PC-9 (cell line): ENCODE data around the gene PAQR7. TPM values are rescaled to one million over a fixed set of nuclear protein-coding genes. Genes with fewer than 3 reads are reported as not detected.

Experiments
- BruUV-seq: library from RNA; stranded (reverse); fragments of 400-500 nt; replicated peaks from 2 replicates; lab custom pipeline; 2021; lab: Mats Ljungman, UMichigan
- CTCF ChIA-PET: fragments of 300-600 bp; sonication (Branson Sonifier 250); formaldehyde crosslinking; loops from one replicate; lab custom pipeline; 2022; ENCODE audit warnings: antibody characterized with exemption; lab: Charles Lee
- POLR2A ChIA-PET: fragments of 300-600 bp; sonication (Branson Sonifier 250); formaldehyde crosslinking; loops from one replicate; lab custom pipeline; 2022; ENCODE audit warnings: antibody characterized with exemption; ENCODE audit not compliant: unreplicated experiment; lab: Charles Lee
- DNase-seq, 2 experiments: peaks; one replicate each; pipeline versions ENCODE4 v3.0.0 to v3.0.0-alpha.2; 2015 to 2022; ENCODE audit warnings: mixed read lengths in 1 of 2
- H2AFZ ChIP-seq: fragments of 200-600 bp; sonication (generic); 2 replicates; pipeline ENCODE4 v1.8.1; 2017; ENCODE audit warnings: antibody characterized with exemption
- H3F3A ChIP-seq: fragments of 200-600 bp; sonication (generic); 2 replicates; pipeline ENCODE4 v1.8.1; 2017; ENCODE audit warnings: antibody characterized with exemption, mild to moderate bottlenecking, low read depth; ENCODE audit not compliant: insufficient read depth
- H3K27ac ChIP-seq: fragments of 200-600 bp; sonication (generic); 2 replicates; pipeline ENCODE4 v1.6.1; 2016; ENCODE audit warnings: mixed run types
- H3K27me3 ChIP-seq: fragments of 200-600 bp; sonication (generic); 2 replicates; pipeline ENCODE4 v1.6.1; 2016; ENCODE audit warnings: low read depth, mixed run types; ENCODE audit not compliant: insufficient read depth
- H3K36me3 ChIP-seq: fragments of 200-600 bp; sonication (generic); 2 replicates; pipeline ENCODE4 v1.6.1; 2016; ENCODE audit warnings: low read depth, mixed run types
- H3K4me1 ChIP-seq: fragments of 200-600 bp; sonication (generic); replicated peaks from 2 replicates; pipeline ENCODE4 v1.6.1; 2016; ENCODE audit warnings: mixed run types; ENCODE audit not compliant: insufficient read depth
- H3K4me2 ChIP-seq: fragments of 200-600 bp; sonication (generic); 2 replicates; pipeline ENCODE4 v1.6.1; 2017; ENCODE audit warnings: mixed run types
- H3K4me3 ChIP-seq: fragments of 200-600 bp; sonication (generic); 2 replicates; pipeline ENCODE4 v1.6.1; 2016; ENCODE audit warnings: mixed run types
- H3K79me2 ChIP-seq: fragments of 200-600 bp; sonication (generic); 2 replicates; pipeline ENCODE4 v1.6.1; 2017; ENCODE audit warnings: low read depth, mixed run types
- H3K9me2 ChIP-seq: fragments of 200-600 bp; sonication (generic); 2 replicates; pipeline ENCODE4 v1.8.1; 2017; ENCODE audit warnings: mild to moderate bottlenecking; ENCODE audit not compliant: insufficient read depth
- H3K9me3 ChIP-seq: fragments of 200-600 bp; sonication (generic); 2 replicates; pipeline ENCODE4 v1.8.1; 2016; ENCODE audit warnings: low read depth; ENCODE audit not compliant: insufficient read depth
- H4K20me1 ChIP-seq: fragments of 200-600 bp; sonication (generic); 2 replicates; pipeline ENCODE4 v1.8.1; 2017; ENCODE audit not compliant: insufficient read depth
- EZH2 ChIP-seq: fragments of 200-600 bp; sonication (generic); IDR thresholded peaks from 2 replicates; pipeline ENCODE4 v1.8.0; 2017; ENCODE audit warnings: antibody characterized with exemption, low read depth
- intact Hi-C: fragments of 100-400 bp; cut with micrococcal nuclease; formaldehyde crosslinking; loops from one replicate; pipeline ENCODE4 v1.10.0; 2022; ENCODE audit not compliant: unreplicated experiment
- total RNA-seq: library from RNA; stranded (reverse); gene quantifications from 2 replicates; pipeline ENCODE4 v1.2.3, GENCODE V29; 2021
- TF ChIP-seq, protein P1 (sequence below): fragments of 200-600 bp; sonication (generic); conservative IDR thresholded peaks from 2 replicates; pipeline ENCODE4 v1.6.1; 2017; ENCODE audit warnings: mixed run types, antibody characterized with exemption, mild to moderate bottlenecking, moderate library complexity

The PAQR7 gene
- total RNA-seq, 1 experiment from 2014 or later = 34.0 TPM

DNA sequence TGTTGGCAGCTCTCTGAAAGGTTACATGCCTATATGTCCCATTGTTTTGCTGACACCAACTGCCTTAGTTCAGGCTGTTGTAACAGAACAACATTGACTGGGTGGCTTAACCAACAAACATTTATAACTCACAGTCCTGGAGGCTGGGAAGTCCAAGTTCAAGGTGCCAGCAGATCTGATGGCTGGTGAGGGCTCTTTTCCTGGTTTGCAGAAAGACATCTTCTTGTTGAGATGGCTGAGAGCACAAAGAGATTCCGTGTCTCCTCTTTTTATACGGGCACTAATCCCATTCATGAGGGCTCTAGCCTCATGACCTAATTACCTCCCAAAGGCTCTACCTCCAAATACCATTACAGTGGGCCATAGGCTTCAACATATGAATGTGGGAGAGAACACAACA lies 41.0 kb upstream of the PAQR7 start:
- intact Hi-C loops = no loop called here
- Histone ChIP-seq H3K27ac (no peak overlapping the region), H3K36me3 (no peaks in the 10 kb centered on the region), H3K4me1 (no peaks in the 10 kb centered on the region; the same call in 1 of the 2 replicates), H3K79me2 (no peaks in the 10 kb centered on the region), H3K9me2 (no peaks in the 10 kb centered on the region), H3K9me3 (no peaks in the 10 kb centered on the region), H3F3A (no peaks in the 10 kb centered on the region), H3K4me2 (no peak overlapping the region), H3K27me3 (no peaks in the 10 kb centered on the region), H2AFZ (no peak overlapping the region), H4K20me1 (no peaks in the 10 kb centered on the region), H3K4me3 (no peak overlapping the region)
- CTCF ChIA-PET = no interaction called here
- POLR2A ChIA-PET = no interaction called here
- TF ChIP-seq, protein P1, sequence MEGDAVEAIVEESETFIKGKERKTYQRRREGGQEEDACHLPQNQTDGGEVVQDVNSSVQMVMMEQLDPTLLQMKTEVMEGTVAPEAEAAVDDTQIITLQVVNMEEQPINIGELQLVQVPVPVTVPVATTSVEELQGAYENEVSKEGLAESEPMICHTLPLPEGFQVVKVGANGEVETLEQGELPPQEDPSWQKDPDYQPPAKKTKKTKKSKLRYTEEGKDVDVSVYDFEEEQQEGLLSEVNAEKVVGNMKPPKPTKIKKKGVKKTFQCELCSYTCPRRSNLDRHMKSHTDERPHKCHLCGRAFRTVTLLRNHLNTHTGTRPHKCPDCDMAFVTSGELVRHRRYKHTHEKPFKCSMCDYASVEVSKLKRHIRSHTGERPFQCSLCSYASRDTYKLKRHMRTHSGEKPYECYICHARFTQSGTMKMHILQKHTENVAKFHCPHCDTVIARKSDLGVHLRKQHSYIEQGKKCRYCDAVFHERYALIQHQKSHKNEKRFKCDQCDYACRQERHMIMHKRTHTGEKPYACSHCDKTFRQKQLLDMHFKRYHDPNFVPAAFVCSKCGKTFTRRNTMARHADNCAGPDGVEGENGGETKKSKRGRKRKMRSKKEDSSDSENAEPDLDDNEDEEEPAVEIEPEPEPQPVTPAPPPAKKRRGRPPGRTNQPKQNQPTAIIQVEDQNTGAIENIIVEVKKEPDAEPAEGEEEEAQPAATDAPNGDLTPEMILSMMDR = no peak
- TF ChIP-seq EZH2 = no peak
- DNase-seq = no peak
- BruUV-seq = no TSS peak

GRCh38 chr1:25914074-25914995 lies 38.8 kb upstream of the PAQR7 start:
- no peak for DNase-seq
- Histone ChIP-seq H3K4me3 (no peak overlapping the region), H4K20me1 (no peaks in the 10 kb centered on the region), H3K9me2 (no peaks in the 10 kb centered on the region), H3K79me2 (no peaks in the 10 kb centered on the region), H3K36me3 (no peaks in the 10 kb centered on the region), H3K27ac (no peak overlapping the region), H3K27me3 (no peaks in the 10 kb centered on the region), H3K9me3 (no peaks in the 10 kb centered on the region), H3K4me1 (no peaks in the 10 kb centered on the region; the same call in 1 of the 2 replicates), H3K4me2 (no peak overlapping the region), H2AFZ (no peak overlapping the region), H3F3A (no peaks in the 10 kb centered on the region)
- intact Hi-C loops = no loop called here
- no peak for TF ChIP-seq EZH2
- TF ChIP-seq, protein P1 = no peak
- no TSS peak for BruUV-seq
- CTCF ChIA-PET = interaction anchor here (0.6 kb wide), 1 partner anchor 90 kb away, joined by 3 read pairs; no protein-coding TSS in a partner anchor
- POLR2A ChIA-PET = no interaction called here

GRCh38 chr1:25913206-25913605 lies 37.7 kb upstream of the PAQR7 start:
- H4K20me1 ChIP-seq = no peaks in the 10 kb centered on the region
- no TSS peak for BruUV-seq
- no peak overlapping the region for H3K4me2 ChIP-seq
- no peak overlapping the region for H2AFZ ChIP-seq
- POLR2A ChIA-PET = no interaction called here
- H3K36me3 ChIP-seq = no peaks in the 10 kb centered on the region
- H3K4me1 ChIP-seq = no peaks in the 10 kb centered on the region; the same call in 1 of the 2 replicates
- CTCF ChIA-PET = no interaction called here
- H3K9me3 ChIP-seq = no peaks in the 10 kb centered on the region
- no peaks in the 10 kb centered on the region for H3K79me2 ChIP-seq
- no peak overlapping the region for H3K27ac ChIP-seq
- no peak overlapping the region for H3K4me3 ChIP-seq
- TF ChIP-seq EZH2 = no peak
- H3K9me2 ChIP-seq = no peaks in the 10 kb centered on the region
- no peak for DNase-seq
- no peaks in the 10 kb centered on the region for H3K27me3 ChIP-seq
- intact Hi-C loops = no loop called here
- no peaks in the 10 kb centered on the region for H3F3A ChIP-seq
